ENCODE data around the gene CDC14A. TPM values are rescaled to one million over a fixed set of nuclear protein-coding genes. Genes with fewer than 3 reads are reported as not detected.

Gene CDC14A
- total RNA-seq, 2 experiments from 2014 or later = 4.9 to 7.2 TPM

DNA sequence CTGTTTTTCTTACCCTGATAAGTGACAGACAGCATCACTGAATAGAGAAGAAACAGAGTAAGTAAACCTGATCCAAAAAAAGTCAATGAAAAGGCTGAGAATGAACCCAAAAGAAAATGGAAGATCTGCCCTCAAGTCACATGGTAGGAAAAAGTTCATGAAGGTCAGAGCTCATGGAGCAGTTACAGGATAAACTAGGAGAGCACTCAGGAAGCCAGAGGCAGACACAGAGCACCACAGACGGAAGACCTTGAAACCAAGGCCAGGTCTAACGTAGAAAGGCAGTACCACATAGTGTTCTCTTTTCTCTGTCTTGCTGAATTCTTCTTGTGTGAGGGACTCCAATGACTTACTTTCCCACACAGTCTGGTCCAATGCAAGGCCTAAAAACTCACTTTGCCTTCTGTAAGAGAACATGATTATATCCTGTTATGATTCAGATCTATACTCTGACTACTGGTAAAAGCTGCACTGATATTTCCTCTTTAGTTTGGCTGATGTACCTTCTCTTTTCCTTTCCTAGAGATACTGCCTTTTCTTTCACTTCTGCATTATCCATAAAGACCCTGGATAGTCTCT is 45.5 kb upstream of the CDC14A start:
- POLR2A ChIA-PET = interaction anchor here (0.6 to 0.7 kb wide), 2 partner anchors 162 to 857 kb away, joined by 3 read pairs; no protein-coding TSS in a partner anchor
- TF ChIP-seq EZH2phosphoT487 (IDR thresholded peaks at IDR 0.05; ENCODE audit: borderline replicate concordance, low read depth, low read length) = no peak
- TF ChIP-seq, protein P1, sequence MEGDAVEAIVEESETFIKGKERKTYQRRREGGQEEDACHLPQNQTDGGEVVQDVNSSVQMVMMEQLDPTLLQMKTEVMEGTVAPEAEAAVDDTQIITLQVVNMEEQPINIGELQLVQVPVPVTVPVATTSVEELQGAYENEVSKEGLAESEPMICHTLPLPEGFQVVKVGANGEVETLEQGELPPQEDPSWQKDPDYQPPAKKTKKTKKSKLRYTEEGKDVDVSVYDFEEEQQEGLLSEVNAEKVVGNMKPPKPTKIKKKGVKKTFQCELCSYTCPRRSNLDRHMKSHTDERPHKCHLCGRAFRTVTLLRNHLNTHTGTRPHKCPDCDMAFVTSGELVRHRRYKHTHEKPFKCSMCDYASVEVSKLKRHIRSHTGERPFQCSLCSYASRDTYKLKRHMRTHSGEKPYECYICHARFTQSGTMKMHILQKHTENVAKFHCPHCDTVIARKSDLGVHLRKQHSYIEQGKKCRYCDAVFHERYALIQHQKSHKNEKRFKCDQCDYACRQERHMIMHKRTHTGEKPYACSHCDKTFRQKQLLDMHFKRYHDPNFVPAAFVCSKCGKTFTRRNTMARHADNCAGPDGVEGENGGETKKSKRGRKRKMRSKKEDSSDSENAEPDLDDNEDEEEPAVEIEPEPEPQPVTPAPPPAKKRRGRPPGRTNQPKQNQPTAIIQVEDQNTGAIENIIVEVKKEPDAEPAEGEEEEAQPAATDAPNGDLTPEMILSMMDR (conservative IDR thresholded peaks at IDR 0.05; ENCODE audit: low read length) = no peak
- H2AFZ ChIP-seq (ENCODE audit: low read length) = no peak overlapping the region
- no peaks in the 10 kb centered on the region for H3K79me2 ChIP-seq (ENCODE audit: insufficient read depth, low read depth, low read length)
- H3K27ac ChIP-seq (ENCODE audit: low read depth, low read length, poor library complexity, severe bottlenecking) = no peak overlapping the region
- CTCF ChIA-PET (ENCODE audit: unreplicated experiment) = no interaction called here
- no peak for DNase-seq (ENCODE audit: low spot score)
- BruUV-seq (replicated peaks) = no TSS peak
- no peaks in the 10 kb centered on the region for H3K36me3 ChIP-seq (ENCODE audit: insufficient read depth, low read length)
- no peaks in the 10 kb centered on the region for H3K9me2 ChIP-seq (ENCODE audit: insufficient read depth, low read length)
- intact Hi-C loops (cut with micrococcal nuclease; ENCODE audit: unreplicated experiment) = no loop called here
- H4K20me1 ChIP-seq (ENCODE audit: insufficient read depth, low read length) = no peaks in the 10 kb centered on the region
- H3K9me3 ChIP-seq (ENCODE audit: low read length) = 0 out of 2 replicates have a peak, but pooled peaks cover 9% of the 10 kb centered on the region
- H3K4me2 ChIP-seq (ENCODE audit: low read length) = no peak overlapping the region
- no peak overlapping the region for H3K4me3 ChIP-seq (ENCODE audit: low read depth, low read length, poor library complexity, severe bottlenecking)
- H3K4me1 ChIP-seq (ENCODE audit: insufficient read depth, low read length, poor library complexity, severe bottlenecking) = no peaks in the 10 kb centered on the region

DNA sequence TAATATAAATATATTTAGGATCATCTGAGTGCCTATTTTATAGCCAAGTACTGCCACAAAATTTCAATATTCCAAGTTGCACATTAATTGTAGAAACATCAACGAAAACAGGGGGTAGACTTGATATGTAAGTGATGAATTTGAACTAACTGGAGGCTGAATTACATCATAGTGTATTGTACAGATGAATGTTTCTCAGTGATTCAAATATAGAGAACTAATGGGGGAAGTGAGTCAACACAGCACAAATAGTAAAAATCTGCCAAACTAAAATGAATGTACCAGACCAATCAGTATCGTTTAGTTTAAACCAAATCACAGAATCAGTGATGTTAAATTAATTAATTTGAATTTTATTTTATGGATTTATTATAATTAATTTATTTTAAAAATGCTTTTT is 43.5 kb upstream of the CDC14A start:
- no peak overlapping the region for H3K4me3 ChIP-seq (ENCODE audit: low read depth, low read length, poor library complexity, severe bottlenecking)
- DNase-seq (ENCODE audit: low spot score) = no peak
- H3K4me1 ChIP-seq (ENCODE audit: insufficient read depth, low read length, poor library complexity, severe bottlenecking) = no peaks in the 10 kb centered on the region
- H3K27ac ChIP-seq (ENCODE audit: low read depth, low read length, poor library complexity, severe bottlenecking) = no peak overlapping the region
- ChIA-PET POLR2A (no interaction called here), CTCF (ENCODE audit: unreplicated experiment) (no interaction called here)
- no peaks in the 10 kb centered on the region for H4K20me1 ChIP-seq (ENCODE audit: insufficient read depth, low read length)
- no peaks in the 10 kb centered on the region for H3K9me2 ChIP-seq (ENCODE audit: insufficient read depth, low read length)
- H3K9me3 ChIP-seq (ENCODE audit: low read length) = 0 out of 2 replicates have a peak, but pooled peaks cover 9% of the 10 kb centered on the region
- intact Hi-C loops (cut with micrococcal nuclease; ENCODE audit: unreplicated experiment) = no loop called here
- no TSS peak for BruUV-seq (replicated peaks)
- H3K79me2 ChIP-seq (ENCODE audit: insufficient read depth, low read depth, low read length) = no peaks in the 10 kb centered on the region
- TF ChIP-seq, protein P1 (conservative IDR thresholded peaks at IDR 0.05; ENCODE audit: low read length) = no peak
- no peak for TF ChIP-seq EZH2phosphoT487 (IDR thresholded peaks at IDR 0.05; ENCODE audit: borderline replicate concordance, low read depth, low read length)
- H3K4me2 ChIP-seq (ENCODE audit: low read length) = no peak overlapping the region
- no peak overlapping the region for H2AFZ ChIP-seq (ENCODE audit: low read length)
- no peaks in the 10 kb centered on the region for H3K36me3 ChIP-seq (ENCODE audit: insufficient read depth, low read length)

DNA sequence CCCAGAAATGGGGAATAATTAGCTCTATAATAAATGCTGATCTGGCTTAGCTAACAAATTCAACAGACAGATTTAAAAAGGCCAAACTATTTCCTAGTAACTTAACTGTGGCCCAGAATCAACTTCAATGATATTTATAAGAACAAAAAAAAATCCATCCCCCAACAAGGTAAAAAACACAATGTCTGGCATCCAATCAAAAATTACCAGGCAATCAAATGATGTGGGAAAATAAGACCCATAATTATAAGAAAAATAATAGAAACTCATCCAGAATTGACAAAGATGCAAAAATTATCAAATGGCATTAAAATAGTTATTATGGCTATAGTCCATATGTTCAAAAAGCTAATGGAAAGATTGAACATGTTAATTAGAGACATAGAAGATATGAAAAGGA is 42.4 kb upstream of the CDC14A start:
- TF ChIP-seq, protein P1 (conservative IDR thresholded peaks at IDR 0.05; ENCODE audit: low read length) = no peak
- no peak for TF ChIP-seq EZH2phosphoT487 (IDR thresholded peaks at IDR 0.05; ENCODE audit: borderline replicate concordance, low read depth, low read length)
- POLR2A ChIA-PET = interaction anchor here (0.5 to 0.7 kb wide), 3 partner anchors 20 to 134 kb away, joined by 3 to 5 read pairs (median 3); no protein-coding TSS in a partner anchor
- no peak for DNase-seq (ENCODE audit: low spot score)
- Histone ChIP-seq H3K4me1 (ENCODE audit: insufficient read depth, low read length, poor library complexity, severe bottlenecking) (no peaks in the 10 kb centered on the region), H3K79me2 (ENCODE audit: insufficient read depth, low read depth, low read length) (no peaks in the 10 kb centered on the region), H3K9me2 (ENCODE audit: insufficient read depth, low read length) (no peaks in the 10 kb centered on the region), H4K20me1 (ENCODE audit: insufficient read depth, low read length) (no peaks in the 10 kb centered on the region), H3K4me3 (ENCODE audit: low read depth, low read length, poor library complexity, severe bottlenecking) (no peak overlapping the region), H3K4me2 (ENCODE audit: low read length) (no peak overlapping the region), H3K36me3 (ENCODE audit: insufficient read depth, low read length) (no peaks in the 10 kb centered on the region), H2AFZ (ENCODE audit: low read length) (no peak overlapping the region), H3K9me3 (ENCODE audit: low read length) (peaks cover 13% of the 10 kb centered on the region; the same call in 1 of the 2 replicates), H3K27ac (ENCODE audit: low read depth, low read length, poor library complexity, severe bottlenecking) (no peak overlapping the region)
- CTCF ChIA-PET (ENCODE audit: unreplicated experiment) = no interaction called here
- BruUV-seq (replicated peaks) = no TSS peak
- intact Hi-C loops (cut with micrococcal nuclease; ENCODE audit: unreplicated experiment) = no loop called here
